ENCODE data around the gene GUK1. TPM values are rescaled to one million over a fixed set of nuclear protein-coding genes. Genes with fewer than 3 reads are reported as not detected.

The GUK1 gene
- total and polyA plus RNA-seq, 2 donors (not counting 1 experiment from before 2014, with no cell fraction given) = 125 to 356 TPM

DNA sequence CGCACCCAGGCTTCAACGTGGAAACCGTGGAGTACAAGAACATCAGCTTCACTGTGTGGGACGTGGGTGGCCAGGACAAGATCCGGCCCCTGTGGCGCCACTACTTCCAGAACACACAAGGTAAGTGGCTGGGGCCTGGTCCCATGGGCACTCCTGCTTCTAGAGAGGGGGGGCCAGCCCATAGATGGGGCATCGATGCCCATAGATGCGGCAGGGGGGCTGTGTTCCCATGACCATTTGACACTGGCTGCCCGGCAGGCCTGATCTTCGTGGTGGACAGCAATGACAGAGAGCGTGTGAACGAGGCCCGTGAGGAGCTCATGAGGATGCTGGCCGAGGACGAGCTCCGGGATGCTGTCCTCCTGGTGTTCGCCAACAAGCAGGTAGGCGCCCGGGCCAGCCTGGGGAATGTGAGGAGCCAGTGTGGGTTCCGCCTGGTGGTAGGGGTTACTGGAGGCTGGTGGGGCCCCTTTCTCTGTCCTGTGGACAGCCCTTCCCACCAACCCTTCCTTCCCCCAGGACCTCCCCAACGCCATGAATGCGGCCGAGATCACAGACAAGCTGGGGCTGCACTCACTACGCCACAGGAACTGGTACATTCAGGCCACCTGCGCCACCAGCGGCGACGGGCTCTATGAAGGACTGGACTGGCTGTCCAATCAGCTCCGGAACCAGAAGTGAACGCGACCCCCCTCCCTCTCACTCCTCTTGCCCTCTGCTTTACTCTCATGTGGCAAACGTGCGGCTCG is 42.6 kb upstream of the GUK1 start:
- POLR2A ChIA-PET = interaction anchor here (0.7 kb wide), 1 partner anchor 42 kb away, joined by 3 read pairs; no protein-coding TSS in a partner anchor
- no peak overlapping the region for H3K9ac ChIP-seq (ENCODE audit: low read length)
- Mint-ChIP-seq H3K27ac (peak overlapping the region; percentile 46), H3K4me1 (peaks cover 20% of the 10 kb centered on the region), H3K4me3 (no peak overlapping the region), H3K9me3 (ENCODE audit: insufficient read depth) (peaks cover 4% of the 10 kb centered on the region), H3K27me3 (no peaks in the 10 kb centered on the region)
- peaks cover 48% of the 10 kb centered on the region for H3K79me2 ChIP-seq (ENCODE audit: control insufficient read depth, insufficient read depth, low read length)
- CTCF ChIA-PET = no interaction called here
- H4K20me1 ChIP-seq (ENCODE audit: control insufficient read depth, insufficient read depth, low read length, poor library complexity, severe bottlenecking) = peaks cover 96% of the 10 kb centered on the region
- no peak for DNase-seq
- intact Hi-C loops (cut with micrococcal nuclease) = no loop called here
- no peak overlapping the region for H3K27ac ChIP-seq (ENCODE audit: low read length in 2 of 2)
- H3K36me3 ChIP-seq (replicated peaks in 1 of 2; ENCODE audit: control extremely low read depth in 1 of 2, control insufficient read depth in 1 of 2, extremely low read depth in 1 of 2, insufficient read depth in 2 of 2, low read length in 1 of 2) = peaks cover 4 to 60% of the 10 kb centered on the region in 2 experiments
- H3K4me3 ChIP-seq (ENCODE audit: control extremely low read depth in 1 of 5, extremely low read depth in 1 of 5, insufficient read depth in 1 of 5, low read depth in 2 of 5, low read length in 4 of 5) = no peak overlapping the region
- no peak overlapping the region for H3K4me2 ChIP-seq (replicated peaks; ENCODE audit: low read depth, low read length, poor library complexity, severe bottlenecking)
- no peaks in the 10 kb centered on the region for H3K27me3 ChIP-seq (replicated peaks in 1 of 4; ENCODE audit: control extremely low read depth in 1 of 4, control insufficient read depth in 3 of 4, insufficient read depth in 4 of 4, low read length in 3 of 4)
- H3K4me1 ChIP-seq (ENCODE audit: control insufficient read depth in 2 of 2, insufficient read depth in 2 of 2, low read length in 2 of 2) = peaks cover 9 to 11% of the 10 kb centered on the region in 2 donors
- TF ChIP-seq EZH2 (IDR thresholded peaks at IDR 0.05; ENCODE audit: borderline replicate concordance, insufficient read depth, low read depth, low read length, poor library complexity, severe bottlenecking) = no peak
- TF ChIP-seq, protein P1, sequence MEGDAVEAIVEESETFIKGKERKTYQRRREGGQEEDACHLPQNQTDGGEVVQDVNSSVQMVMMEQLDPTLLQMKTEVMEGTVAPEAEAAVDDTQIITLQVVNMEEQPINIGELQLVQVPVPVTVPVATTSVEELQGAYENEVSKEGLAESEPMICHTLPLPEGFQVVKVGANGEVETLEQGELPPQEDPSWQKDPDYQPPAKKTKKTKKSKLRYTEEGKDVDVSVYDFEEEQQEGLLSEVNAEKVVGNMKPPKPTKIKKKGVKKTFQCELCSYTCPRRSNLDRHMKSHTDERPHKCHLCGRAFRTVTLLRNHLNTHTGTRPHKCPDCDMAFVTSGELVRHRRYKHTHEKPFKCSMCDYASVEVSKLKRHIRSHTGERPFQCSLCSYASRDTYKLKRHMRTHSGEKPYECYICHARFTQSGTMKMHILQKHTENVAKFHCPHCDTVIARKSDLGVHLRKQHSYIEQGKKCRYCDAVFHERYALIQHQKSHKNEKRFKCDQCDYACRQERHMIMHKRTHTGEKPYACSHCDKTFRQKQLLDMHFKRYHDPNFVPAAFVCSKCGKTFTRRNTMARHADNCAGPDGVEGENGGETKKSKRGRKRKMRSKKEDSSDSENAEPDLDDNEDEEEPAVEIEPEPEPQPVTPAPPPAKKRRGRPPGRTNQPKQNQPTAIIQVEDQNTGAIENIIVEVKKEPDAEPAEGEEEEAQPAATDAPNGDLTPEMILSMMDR (IDR thresholded peaks at IDR 0.05) = no peak
- ATAC-seq (ENCODE audit: low read depth) = no peak
- H3K9me3 ChIP-seq (ENCODE audit: control extremely low read depth in 1 of 3, control insufficient read depth in 2 of 3, insufficient read depth in 1 of 3, low read length in 2 of 3) = peaks cover 0 to 30% (median 8%) of the 10 kb centered on the region in 3 donors
- H2AFZ ChIP-seq (ENCODE audit: insufficient read depth, low read depth, low read length, poor library complexity, severe bottlenecking) = no peak overlapping the region
- 98% methylated on average over 27 of the region's 34 CpGs for WGBS (ENCODE audit: insufficient coverage)

DNA sequence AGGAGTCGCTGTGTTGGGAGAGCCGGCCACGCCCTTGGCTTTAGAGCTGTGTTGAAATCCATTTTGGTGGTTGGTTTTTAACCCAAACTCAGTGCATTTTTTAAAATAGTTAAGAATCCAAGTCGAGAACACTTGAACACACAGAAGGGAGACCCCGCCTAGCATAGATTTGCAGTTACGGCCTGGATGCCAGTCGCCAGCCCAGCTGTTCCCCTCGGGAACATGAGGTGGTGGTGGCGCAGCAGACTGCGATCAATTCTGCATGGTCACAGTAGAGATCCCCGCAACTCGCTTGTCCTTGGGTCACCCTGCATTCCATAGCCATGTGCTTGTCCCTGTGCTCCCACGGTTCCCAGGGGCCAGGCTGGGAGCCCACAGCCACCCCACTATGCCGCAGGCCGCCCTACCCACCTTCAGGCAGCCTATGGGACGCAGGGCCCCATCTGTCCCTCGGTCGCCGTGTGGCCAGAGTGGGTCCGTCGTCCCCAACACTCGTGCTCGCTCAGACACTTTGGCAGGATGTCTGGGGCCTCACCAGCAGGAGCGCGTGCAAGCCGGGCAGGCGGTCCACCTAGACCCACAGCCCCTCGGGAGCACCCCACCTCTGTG is 41.7 kb upstream of the GUK1 start:
- H4K20me1 ChIP-seq (ENCODE audit: control insufficient read depth, insufficient read depth, low read length, poor library complexity, severe bottlenecking) = peaks cover 86% of the 10 kb centered on the region
- peaks cover 23% of the 10 kb centered on the region for H3K4me1 Mint-ChIP-seq
- intact Hi-C loops (cut with micrococcal nuclease) = no loop called here
- H3K9ac ChIP-seq (ENCODE audit: low read length) = no peak overlapping the region
- H2AFZ ChIP-seq (ENCODE audit: insufficient read depth, low read depth, low read length, poor library complexity, severe bottlenecking) = no peak overlapping the region
- H3K4me3 ChIP-seq (ENCODE audit: control extremely low read depth in 1 of 5, extremely low read depth in 1 of 5, insufficient read depth in 1 of 5, low read depth in 2 of 5, low read length in 4 of 5) = no peak overlapping the region
- POLR2A ChIA-PET = interaction anchor here (0.7 kb wide), 1 partner anchor 41 kb away, joined by 3 read pairs; no protein-coding TSS in a partner anchor
- H3K9me3 ChIP-seq (ENCODE audit: control extremely low read depth in 1 of 3, control insufficient read depth in 2 of 3, insufficient read depth in 1 of 3, low read length in 2 of 3) = peaks cover 0 to 29% (median 8%) of the 10 kb centered on the region in 3 donors
- CTCF ChIA-PET = interaction anchor here (0.9 kb wide), 1 partner anchor 32 kb away, joined by 3 read pairs; no protein-coding TSS in a partner anchor
- no peak overlapping the region for H3K4me3 Mint-ChIP-seq
- H3K79me2 ChIP-seq (ENCODE audit: control insufficient read depth, insufficient read depth, low read length) = peaks cover 41% of the 10 kb centered on the region
- TF ChIP-seq EZH2 (IDR thresholded peaks at IDR 0.05; ENCODE audit: borderline replicate concordance, insufficient read depth, low read depth, low read length, poor library complexity, severe bottlenecking) = no peak
- no peak overlapping the region for H3K4me2 ChIP-seq (replicated peaks; ENCODE audit: low read depth, low read length, poor library complexity, severe bottlenecking)
- H3K4me1 ChIP-seq (ENCODE audit: control insufficient read depth in 2 of 2, insufficient read depth in 2 of 2, low read length in 2 of 2) = peaks cover 9 to 13% of the 10 kb centered on the region in 2 donors
- peaks cover 4% of the 10 kb centered on the region for H3K9me3 Mint-ChIP-seq (ENCODE audit: insufficient read depth)
- DNase-seq (peak; percentile 6), ATAC-seq (ENCODE audit: low read depth) (no peak)
- 94% methylated on average over 28 of the region's 28 CpGs for WGBS (ENCODE audit: insufficient coverage)
- H3K27me3 Mint-ChIP-seq = no peaks in the 10 kb centered on the region
- no peak overlapping the region for H3K27ac ChIP-seq (ENCODE audit: low read length in 2 of 2)
- peaks cover 4 to 54% of the 10 kb centered on the region in 2 experiments for H3K36me3 ChIP-seq (replicated peaks in 1 of 2; ENCODE audit: control extremely low read depth in 1 of 2, control insufficient read depth in 1 of 2, extremely low read depth in 1 of 2, insufficient read depth in 2 of 2, low read length in 1 of 2)
- no peak overlapping the region for H3K27ac Mint-ChIP-seq
- no peaks in the 10 kb centered on the region for H3K27me3 ChIP-seq (replicated peaks in 1 of 4; ENCODE audit: control extremely low read depth in 1 of 4, control insufficient read depth in 3 of 4, insufficient read depth in 4 of 4, low read length in 3 of 4)

Data from B cell (primary cell).